Panc1 (cell line): Measurements from ENCODE around the gene BICD1. TPM values are rescaled to one million over a fixed set of nuclear protein-coding genes. Genes with fewer than 3 reads are reported as not detected.

Experiments
- ATAC-seq: fragments of 200-7000 bp; cut with Tn5 transposase; 2 replicates; pipeline ENCODE4 v1.9.1; 2020; ENCODE audit warnings: mild to moderate bottlenecking, moderate library complexity
- BruUV-seq: library from RNA; stranded (reverse); fragments of 400-500 nt; replicated peaks from 2 replicates; lab custom pipeline; 2021; lab: Mats Ljungman, UMichigan
- CTCF ChIA-PET: fragments of 300-600 bp; sonication (Branson Sonifier 250); formaldehyde crosslinking; loops from one replicate; lab custom pipeline; 2022; ENCODE audit warnings: antibody characterized with exemption; lab: Charles Lee
- POLR2A ChIA-PET: fragments of 300-600 bp; sonication (Branson Sonifier 250); formaldehyde crosslinking; loops from one replicate; lab custom pipeline; 2022; ENCODE audit warnings: antibody characterized with exemption; lab: Charles Lee
- DNase-seq: peaks from one replicate; pipeline ENCODE4 v3.0.0-alpha.2; 2010; ENCODE audit warnings: low read depth, low spot score
- H3K27ac ChIP-seq: 2 replicates; pipeline ENCODE4 v1.5.1; 2011; ENCODE audit warnings: mild to moderate bottlenecking, low read length, inconsistent platforms
- H3K27me3 ChIP-seq: fragments of 200-500 bp; sonication (Bioruptor generic); 2 replicates; pipeline ENCODE4 v1.6.0; 2014; ENCODE audit warnings: low read length, inconsistent platforms; ENCODE audit not compliant: control insufficient read depth, insufficient read depth
- H3K36me3 ChIP-seq: fragments of 200-500 bp; sonication (Bioruptor generic); 2 replicates; pipeline ENCODE4 v1.5.1; 2014; ENCODE audit warnings: inconsistent platforms, mild to moderate bottlenecking, low read length, moderate library complexity; ENCODE audit not compliant: control insufficient read depth, insufficient read depth
- H3K4me1 ChIP-seq: 2 replicates; pipeline ENCODE4 v1.5.1; 2011; ENCODE audit warnings: inconsistent platforms, mild to moderate bottlenecking, low read length, moderate library complexity; ENCODE audit not compliant: control insufficient read depth, insufficient read depth
- H3K4me3 ChIP-seq, 2 experiments: 2 replicates each; pipeline ENCODE4 v1.5.1; 2011 to 2012; ENCODE audit warnings: low read depth in 2 of 2, low read length in 2 of 2, mild to moderate bottlenecking in 2 of 2, inconsistent platforms in 1 of 2, moderate library complexity in 1 of 2
- H3K9me3 ChIP-seq: fragments of 200-500 bp; sonication (Bioruptor generic); 2 replicates; pipeline ENCODE4 v1.5.1; 2014; ENCODE audit warnings: low read depth, mild to moderate bottlenecking, inconsistent platforms, low read length, moderate library complexity; ENCODE audit not compliant: control insufficient read depth, insufficient read depth
- CTCF ChIP-seq: fragments of 450-650 bp; IDR thresholded peaks from 2 replicates; pipeline ENCODE4 v1.5.1; 2017; ENCODE audit warnings: mild to moderate bottlenecking
- POLR2AphosphoS5 ChIP-seq: IDR thresholded peaks from 2 replicates; pipeline ENCODE4 v1.6.1; 2012; ENCODE audit warnings: mild to moderate bottlenecking, low read depth, low read length, moderate library complexity
- REST ChIP-seq, 2 experiments: IDR thresholded peaks; 2 replicates each; pipeline ENCODE4 v1.6.1; 2011 to 2012; ENCODE audit warnings: low read depth in 2 of 2, control low read depth in 1 of 2, low read length in 1 of 2, mild to moderate bottlenecking in 1 of 2, moderate library complexity in 1 of 2; ENCODE audit not compliant: insufficient read depth in 1 of 2
- SIN3A ChIP-seq: IDR thresholded peaks from 2 replicates; pipeline ENCODE4 v1.6.1; 2012; ENCODE audit warnings: low read depth, mild to moderate bottlenecking, low read length, moderate library complexity, borderline replicate concordance; ENCODE audit not compliant: insufficient read depth
- TCF7L2 ChIP-seq: IDR thresholded peaks from 2 replicates; pipeline ENCODE4 v1.6.1; 2011; ENCODE audit warnings: mild to moderate bottlenecking, low read depth, low read length, inconsistent platforms
- in situ Hi-C: cut with HindIII; loops from 2 replicates; pipeline ENCODE4 v1.10.0; 2016; ENCODE audit warnings: low sequenced_read_pairs, low pct_unique_long_range_greater_than_20kb
- intact Hi-C: fragments of 100-400 bp; cut with micrococcal nuclease; formaldehyde crosslinking; loops from one replicate; pipeline ENCODE4 v1.10.0; 2022; ENCODE audit not compliant: unreplicated experiment
- total RNA-seq: library from RNA; stranded (reverse); gene quantifications from one replicate; pipeline ENCODE4 v1.2.1, GENCODE V29; 2021; ENCODE audit not compliant: unreplicated experiment

The BICD1 gene
- total RNA-seq, 1 experiment from 2014 or later, result 40.0 TPM

- BruUV-seq, result no TSS peak
- in situ Hi-C loops, result no loop called here
- CTCF ChIA-PET, result no interaction called here
Measured at GRCh38 chr12:32332446-32332845, 225.8 kb downstream of the BICD1 start.

GRCh38 chr12:32334371-32334777 lies 227.7 kb downstream of the BICD1 start:
- POLR2A ChIA-PET, result no interaction called here
- CTCF ChIA-PET, result interaction anchor here (0.7 kb wide), 1 partner anchor 30 kb away, joined by 4 read pairs; no protein-coding TSS in a partner anchor
- no peak overlapping the region for H3K4me3 ChIP-seq
- H3K36me3 ChIP-seq, result no peaks in the 10 kb centered on the region
- no peak overlapping the region for H3K27ac ChIP-seq
- no peaks in the 10 kb centered on the region for H3K27me3 ChIP-seq
- ATAC-seq (no peak), DNase-seq (no peak)
- no peaks in the 10 kb centered on the region for H3K9me3 ChIP-seq
- H3K4me1 ChIP-seq, result peaks cover 4% of the 10 kb centered on the region; the same call in 1 of the 2 replicates
- intact Hi-C loops, result no loop called here
- in situ Hi-C loops, result no loop called here
- BruUV-seq, result no TSS peak
- TF ChIP-seq CTCF, result no peak
- TF ChIP-seq POLR2AphosphoS5, result no peak
- TF ChIP-seq REST (IDR thresholded peaks at IDR 0.05; ENCODE audit: insufficient read depth in 1 of 2, low read depth in 2 of 2, low read length in 1 of 2), result no peak
- no peak for TF ChIP-seq TCF7L2

More at GRCh38 chr12:32332446-32332845, 225.8 kb downstream of the BICD1 start:
- intact Hi-C loops, result no loop called here
- ATAC-seq (no peak), DNase-seq (no peak)
- no peak overlapping the region for H3K4me3 ChIP-seq
- H3K36me3 ChIP-seq, result no peaks in the 10 kb centered on the region
- POLR2A ChIA-PET, result no interaction called here
- no peak overlapping the region for H3K27ac ChIP-seq
- no peak for TF ChIP-seq SIN3A
- TF ChIP-seq REST (IDR thresholded peaks at IDR 0.05; ENCODE audit: insufficient read depth in 1 of 2, low read depth in 2 of 2, low read length in 1 of 2), result no peak
- no peak for TF ChIP-seq CTCF
- no peak for TF ChIP-seq TCF7L2
- TF ChIP-seq POLR2AphosphoS5, result no peak
- H3K9me3 ChIP-seq, result no peaks in the 10 kb centered on the region
- H3K27me3 ChIP-seq, result no peaks in the 10 kb centered on the region
- H3K4me1 ChIP-seq, result peaks cover 4% of the 10 kb centered on the region; the same call in 1 of the 2 replicates
